ENCODE data around the gene DST.
"Not testable (repeated sequence)": the region's sequence is repeated elsewhere in the genome, so short reads cannot be mapped to it uniquely, and the experiment has no call there.

The DST gene

DNA sequence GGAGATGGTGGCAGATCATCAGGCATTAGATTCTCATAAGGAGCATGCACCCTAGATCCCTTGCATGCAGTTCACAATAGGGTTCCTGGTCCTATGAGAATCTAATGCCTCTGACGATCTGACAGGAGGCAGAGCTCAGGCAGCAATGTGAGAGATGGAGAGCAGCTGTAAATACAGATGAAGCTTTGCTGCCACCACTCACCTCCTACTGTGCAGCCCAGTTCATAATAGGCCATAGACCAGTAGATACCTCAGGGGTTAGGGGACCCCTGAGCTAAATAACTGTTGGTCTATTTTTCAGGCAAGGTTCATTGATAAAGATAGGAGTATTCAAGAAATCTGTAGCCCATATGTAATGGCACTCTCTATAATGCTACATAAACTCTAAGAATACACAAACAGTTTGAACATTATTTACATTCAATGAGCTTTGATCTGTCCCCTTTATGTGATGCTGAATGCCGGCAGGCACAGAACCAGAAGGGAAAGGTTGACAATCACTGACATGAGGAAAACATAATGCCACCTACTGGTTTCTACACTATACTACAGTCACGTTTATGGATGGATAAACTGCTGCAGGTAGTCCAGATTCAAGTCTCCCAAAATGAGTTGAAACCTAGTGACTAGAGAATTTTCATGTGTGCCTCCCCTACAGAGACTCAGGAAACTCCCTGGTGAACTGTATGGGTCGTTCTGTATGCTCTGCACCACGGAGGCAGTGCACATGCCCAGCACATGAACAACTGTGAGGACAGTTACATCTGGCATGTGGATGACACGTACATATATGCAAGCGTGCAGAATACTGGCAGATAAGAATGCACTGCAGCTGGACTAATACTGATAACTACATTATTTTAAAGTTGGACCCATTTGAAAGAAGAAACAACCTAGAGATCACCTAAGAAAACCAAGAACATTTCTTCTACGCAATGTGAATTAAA is 72.0 kb downstream of the DST start:
- no peak for DNase-seq

DNA sequence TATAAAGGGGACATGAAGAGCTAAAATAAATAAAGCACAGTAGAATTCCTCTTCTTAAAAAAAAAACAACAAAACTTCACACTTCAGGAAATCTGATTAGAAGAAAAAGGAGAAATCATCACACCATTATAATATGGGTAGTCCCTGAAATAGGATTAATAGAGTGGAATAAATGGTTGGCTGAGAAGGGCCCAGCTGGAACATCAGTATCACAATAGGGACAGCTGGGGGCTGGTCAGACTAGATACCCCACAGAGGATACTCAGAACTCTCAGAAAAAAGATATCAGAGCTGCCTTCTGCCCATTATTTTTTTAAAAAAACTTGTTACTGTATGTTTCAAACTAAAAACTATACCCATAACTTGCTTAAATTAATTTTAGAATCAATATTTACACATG is 75.2 kb downstream of the DST start:
- DNase-seq: no peak

DNA sequence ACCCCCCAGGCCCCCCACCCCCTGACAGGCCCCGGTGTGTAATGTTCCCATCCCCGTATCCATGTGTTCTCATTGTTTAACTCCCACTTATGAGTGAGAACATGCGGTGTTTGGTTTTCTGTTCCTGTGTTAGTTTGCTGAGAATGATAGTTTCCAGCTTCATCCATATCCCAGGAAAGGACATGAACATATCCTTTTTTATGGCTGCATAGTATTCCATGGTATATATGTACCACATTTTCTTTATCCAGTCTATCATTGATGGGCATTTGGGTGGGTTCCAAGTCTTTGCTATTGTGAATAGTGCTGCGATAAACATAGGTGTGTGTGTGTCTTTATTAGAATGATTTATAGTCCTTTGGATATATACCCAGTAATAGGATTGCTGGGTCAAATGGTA is 80.0 kb downstream of the DST start:
- DNase-seq: not testable (repeated sequence)

DNA sequence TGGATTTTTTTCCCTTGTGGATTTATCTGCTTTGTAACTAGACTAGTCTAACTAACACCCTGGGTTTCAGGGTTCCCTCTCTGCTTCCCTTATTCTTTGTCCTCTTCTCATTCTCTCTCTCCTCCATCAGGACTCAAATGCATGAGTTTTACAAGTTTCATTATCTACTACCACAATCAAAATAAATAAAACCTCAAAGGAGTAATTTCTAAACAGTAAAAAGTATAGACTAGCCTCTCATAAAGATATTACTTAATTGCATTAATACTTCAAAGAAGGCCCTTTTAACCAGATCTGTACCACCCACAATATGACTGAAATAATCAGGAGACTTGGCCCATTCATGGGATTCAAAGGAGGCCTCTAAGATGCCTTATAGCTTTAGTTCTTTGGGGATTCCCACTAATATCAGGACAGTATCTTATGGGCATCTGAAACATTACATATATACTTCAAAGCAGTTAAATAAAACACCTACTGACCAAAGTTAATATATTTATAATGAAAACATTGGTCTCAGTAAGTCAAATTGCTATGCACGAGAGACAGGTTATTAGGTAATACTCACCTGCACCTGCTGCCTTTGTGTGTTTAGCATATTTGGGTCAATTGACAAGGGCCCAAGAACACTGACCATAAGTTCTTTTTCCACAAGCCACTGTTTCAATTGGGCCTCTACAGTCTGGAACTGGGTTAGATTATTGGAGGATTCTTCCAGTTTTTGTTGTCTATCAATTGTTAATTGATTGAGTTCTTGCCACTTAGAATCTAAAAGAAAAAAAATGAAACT is 85.7 kb downstream of the DST start:
- DNase-seq: no peak

DNA sequence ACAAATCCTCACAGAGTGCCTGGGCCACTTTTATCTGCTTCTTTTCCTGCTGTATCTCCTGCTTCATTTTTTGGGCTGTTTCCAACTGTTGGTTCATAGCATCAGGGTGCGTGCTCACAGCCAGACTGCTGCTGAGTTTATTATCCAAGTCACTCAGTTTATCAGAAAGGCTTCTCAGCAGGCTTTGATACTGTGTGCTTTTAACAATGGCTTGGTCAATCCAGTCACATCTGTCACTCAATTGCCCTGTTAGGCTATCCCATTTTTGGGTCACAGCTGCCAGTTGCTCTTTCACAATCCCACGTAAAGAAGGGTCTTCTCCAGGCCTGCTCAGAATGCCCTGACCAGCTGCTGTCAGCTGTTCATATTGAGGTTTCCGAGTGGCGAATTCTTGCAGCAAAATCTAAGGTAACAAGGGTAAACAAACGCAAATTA is 87.2 kb downstream of the DST start:
- no peak for DNase-seq

DNA sequence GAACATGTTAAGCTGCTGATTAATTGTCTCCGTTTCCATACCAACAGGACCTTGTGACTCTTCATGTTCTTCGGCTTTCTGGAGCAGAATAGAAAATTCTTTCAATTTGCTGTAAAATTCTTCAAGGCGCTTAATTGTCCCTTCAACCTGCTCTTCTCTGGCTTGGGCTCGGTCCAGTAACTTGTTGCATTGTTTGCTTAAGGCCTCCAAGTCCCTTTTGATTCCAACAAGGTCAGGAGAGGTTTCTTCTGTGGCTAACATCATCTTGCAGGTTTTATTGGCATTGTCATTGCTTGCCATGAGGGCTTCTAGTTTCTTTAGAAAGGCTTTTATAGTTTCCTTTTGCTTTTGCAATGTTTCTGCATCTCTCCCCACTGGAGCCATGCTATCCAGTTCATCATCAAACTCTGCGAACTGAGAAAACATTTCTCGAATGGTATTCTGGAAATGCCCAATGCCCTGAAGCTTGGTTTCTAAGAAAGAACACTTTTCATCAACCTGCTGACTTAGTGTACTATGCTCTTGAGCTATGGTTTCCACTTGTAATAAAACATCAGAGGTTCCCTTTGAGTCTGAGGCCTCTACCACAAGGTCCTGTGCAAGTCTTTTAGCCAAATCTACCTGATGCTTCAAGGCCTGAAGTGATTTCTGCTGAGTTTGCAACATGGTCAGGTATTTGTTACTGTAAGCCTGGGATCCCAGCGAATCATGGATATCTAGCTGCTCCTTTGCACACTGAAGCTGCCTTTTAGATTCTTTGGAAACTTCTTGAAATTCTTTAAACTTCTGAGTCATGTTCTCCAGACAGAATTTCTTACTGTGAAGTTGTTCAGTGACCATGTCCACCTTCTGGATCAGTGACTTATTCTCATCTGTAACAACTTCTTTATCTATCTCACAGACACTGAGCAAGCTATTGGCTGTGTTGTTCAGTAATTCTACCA is 90.2 kb downstream of the DST start:
- DNase-seq: no peak

DNA sequence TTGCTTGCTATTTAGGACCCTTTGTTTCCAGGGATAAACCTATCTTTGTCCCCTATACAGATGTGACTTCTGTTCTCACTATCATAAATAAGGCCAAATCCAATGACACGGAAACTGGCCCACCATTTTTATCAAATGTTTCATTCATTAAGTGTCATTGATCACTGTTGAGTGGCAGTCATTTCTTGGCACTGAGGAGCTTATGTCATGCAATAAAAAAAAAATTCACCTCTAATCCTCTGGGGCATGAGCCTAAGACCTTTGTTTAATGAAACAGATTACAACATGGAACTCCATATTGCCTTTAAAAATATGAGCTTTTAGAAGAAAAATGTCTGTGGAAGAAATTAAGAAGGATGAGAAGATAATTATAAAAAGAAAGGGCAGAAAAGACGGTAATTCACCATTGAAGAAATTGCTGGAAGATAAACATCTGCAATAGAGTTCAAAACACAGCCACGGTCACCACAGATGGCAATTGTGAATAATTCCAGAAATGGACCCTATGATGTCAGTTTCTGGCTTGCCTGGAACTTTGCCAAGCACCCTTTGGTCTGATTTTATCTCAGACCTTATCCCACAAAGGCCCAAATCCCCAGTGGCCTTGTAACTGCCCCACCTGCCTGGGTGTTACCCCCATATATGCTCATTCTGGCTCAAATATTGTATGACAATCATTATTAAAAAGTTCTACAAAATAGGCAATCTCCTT is 91.1 kb downstream of the DST start:
- no peak for DNase-seq

DNA sequence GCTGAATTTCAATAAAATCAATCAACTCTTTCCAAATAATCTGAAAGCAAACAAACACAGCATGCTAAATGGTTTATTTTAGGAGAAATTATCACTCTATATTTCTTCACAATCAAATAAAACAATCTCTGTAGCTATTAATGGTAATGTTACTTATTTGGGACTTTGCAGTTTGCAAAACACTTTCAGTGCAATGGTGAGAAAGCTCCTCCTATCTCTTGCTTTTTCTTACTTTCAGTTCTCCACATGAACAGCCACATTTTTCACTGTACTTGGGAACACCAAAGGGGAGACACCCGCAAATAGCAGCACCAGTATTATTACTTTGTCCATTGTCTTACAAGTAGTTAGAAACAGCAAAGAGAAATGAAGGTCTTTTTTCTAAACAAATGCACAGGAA is 92.4 kb downstream of the DST start:
- no peak for DNase-seq

DNA sequence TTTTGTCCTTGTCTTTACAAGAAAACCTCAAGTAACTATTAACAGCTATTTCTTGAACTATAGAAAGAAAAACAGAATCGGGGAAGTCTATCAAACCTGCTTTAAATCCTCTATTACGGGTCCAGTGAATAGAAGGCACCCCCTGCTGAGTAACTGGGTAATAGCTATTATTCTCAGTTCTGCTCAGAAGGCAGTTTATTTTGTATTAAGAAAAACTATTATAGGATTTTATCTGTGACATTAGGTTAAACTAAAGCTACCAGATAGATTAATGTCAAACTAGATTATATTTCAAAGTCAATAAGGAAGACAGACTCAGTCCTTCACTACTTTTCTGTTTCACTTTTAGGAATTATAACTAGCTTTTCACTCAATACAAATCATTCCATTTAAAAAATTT is 93.7 kb downstream of the DST start:
- no peak for DNase-seq

DNA sequence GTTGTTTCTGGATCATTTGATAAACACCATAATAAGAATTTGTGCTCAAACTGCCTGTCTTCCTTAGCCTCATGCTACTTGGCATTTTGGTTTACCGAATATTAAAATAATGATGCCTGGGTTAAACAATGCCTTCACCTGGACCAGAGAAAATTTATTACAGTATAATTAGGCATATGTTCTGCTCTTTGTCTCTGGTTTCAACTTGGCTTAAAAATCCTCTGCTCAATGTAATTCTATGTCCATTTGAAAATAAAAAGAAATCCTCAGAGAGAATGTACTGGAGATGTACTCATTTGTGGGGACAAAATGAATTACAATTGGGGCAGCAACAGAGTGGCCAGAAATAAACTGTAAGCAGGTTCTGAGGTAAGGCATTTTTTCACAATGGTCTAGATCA is 95.0 kb downstream of the DST start:
- DNase-seq: no peak

DNA sequence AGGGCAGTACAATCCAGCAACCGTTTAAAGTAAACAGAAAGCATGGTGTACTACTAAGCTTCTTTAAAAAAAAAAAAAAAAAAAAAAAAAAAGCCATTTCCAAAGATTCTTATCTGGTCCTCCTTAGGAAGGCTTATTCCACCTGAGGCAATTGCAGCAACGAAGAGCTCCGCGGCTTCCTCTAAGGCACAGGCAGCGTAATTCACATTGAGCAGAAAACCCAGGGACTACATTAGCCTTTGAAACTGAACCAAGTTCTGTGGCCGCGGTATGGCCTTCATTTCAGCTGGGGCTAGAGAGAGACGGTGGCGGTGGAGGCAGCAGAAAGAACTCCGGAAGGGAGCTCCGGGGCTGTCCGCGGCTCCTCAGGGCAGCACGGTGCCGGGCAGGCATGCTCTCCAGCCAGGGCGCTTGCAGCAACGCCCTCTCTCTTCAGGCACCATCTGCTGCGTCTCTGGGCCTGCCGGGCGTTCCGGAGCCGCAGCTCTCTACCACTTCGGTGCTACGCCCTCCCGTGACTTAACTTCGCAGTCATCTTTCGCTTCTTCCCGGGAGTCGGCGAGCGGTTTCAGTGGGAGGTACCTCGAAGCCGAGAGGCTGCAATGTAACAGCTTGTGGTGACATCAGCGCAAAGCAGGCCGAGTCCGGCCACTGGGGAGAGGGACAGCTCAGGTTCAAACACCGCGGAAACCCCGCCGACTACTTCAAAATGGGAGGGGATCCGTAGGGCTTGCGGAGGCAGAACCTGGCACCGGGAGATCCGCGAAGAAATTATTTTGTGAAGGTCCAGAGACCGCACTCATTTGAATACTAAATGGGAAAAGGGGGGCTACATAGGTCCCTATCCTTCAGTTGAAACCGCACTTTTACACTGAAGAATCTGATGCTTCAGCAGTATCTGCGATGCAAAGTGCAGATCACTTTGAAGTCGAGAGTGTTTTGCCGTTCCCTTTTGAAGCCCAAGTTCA is 100.0 kb downstream of the DST start:
- peak; percentile 74 for DNase-seq

DNA sequence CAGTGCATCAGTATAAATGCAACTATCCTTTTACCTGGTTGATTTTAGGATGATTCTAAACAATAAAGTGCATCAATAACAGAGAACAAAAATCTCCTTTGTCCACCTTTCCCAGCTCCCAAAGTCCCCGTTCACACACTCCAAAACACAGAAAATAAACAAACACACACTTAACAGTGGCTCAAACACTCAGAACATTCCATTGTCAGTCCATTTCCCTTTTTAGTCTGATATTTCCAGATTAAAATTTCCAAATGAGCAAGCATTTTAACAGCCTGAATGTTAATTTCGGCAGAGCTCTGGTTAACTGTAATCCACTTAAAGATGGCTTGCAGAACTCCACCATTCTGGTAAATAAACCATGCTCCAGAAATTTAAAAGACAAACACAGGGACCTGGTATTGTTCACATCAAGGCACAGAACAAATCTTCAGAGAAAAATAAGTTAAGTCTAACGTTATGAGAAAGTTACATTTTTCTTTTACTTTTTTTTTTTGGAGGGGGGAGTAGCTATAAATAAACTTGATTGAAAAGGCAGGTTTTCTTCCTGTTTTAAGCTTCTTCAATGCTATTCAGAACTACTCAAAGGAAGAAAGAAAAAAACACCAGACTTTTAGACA is 100.8 kb downstream of the DST start:
- DNase-seq: no peak

DNA sequence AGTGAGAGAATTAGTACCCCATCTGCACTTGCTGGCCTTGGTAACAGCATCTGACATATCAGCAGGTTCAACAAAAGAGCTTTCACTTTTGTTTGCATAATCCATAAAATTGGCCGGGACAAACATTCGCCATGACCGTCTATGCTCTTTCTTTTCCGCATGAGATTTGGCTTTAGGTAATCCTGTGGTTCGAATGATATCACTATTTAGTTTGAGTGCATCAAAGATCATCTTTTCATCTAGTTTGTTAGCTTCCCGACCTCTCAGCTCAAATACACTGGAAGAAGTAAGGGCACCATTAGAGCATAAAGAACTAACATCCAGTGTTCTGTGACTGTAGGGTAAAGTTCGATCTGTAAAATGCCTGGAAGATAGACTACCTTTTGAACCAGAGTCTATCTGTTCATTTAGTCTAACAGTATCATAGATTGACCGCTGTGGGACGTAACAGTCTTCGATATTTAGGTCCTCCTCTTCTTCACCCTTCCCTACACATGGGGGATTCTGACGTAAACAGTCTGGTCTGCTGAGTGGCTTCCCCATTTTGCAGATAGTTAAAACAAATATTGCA is 101.6 kb downstream of the DST start:
- DNase-seq: no peak

DNA sequence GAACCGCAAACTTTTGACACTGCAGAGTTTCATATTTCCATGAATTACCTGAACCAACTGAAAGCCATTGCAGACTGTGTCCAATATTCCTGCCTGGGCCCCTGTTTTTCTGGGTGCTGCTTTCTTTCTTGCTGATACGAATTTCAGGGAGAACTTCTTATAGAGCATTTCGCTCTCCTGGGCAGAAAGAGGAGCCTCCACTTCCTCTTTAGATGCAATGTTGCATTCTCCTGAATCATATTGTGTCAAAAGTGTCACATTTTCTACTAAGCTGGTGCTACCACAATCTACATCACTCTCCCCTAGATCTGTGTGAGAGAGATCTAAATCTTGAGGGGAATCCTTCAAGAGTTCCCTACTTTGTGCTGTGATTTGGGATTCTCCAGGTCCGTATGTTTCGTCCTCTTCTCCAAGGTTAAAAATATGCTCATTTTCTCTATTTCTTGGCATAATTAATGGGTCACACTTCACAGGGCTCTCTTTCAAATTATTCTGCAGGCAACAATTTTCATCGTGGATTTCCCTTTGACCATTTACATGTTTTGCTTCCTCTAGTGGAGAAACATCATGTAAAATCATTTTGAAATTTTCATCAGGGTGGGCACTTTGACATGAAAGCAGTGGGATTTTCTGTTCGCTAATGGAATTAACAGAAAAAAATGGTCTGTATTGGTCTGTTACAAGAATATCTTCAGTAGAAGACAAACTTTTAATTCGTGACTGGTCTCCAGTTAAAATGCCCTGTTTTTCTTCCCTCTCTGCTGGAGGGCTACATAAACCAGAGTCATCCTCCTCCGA is 102.3 kb downstream of the DST start:
- no peak for DNase-seq

DNA sequence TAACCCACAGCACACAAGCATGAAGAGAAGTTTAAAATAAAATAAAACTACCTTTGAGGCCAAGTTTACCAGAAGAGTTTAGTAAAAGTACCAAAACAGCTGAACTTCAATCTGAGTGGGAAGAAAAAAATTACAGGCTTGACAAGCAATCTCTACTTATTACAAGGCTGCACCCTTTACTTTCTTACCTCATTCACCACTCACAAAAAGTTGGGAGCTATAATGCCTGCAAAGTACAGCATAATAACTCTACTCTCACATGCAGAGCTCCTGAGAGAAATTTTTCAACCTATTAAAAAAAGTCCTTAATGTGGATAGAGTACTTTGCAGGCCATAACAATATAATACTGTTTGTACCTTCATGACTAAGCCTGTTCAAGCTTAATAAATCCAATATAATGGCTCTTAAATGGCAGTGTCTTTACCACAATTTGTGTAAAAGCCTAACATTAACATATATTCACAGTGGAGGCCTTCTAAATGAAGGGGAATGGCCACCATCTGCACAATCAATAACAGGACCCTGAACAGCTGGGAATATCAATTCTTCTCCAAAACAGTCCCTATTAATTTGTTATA is 103.1 kb downstream of the DST start:
- no peak for DNase-seq

DNA sequence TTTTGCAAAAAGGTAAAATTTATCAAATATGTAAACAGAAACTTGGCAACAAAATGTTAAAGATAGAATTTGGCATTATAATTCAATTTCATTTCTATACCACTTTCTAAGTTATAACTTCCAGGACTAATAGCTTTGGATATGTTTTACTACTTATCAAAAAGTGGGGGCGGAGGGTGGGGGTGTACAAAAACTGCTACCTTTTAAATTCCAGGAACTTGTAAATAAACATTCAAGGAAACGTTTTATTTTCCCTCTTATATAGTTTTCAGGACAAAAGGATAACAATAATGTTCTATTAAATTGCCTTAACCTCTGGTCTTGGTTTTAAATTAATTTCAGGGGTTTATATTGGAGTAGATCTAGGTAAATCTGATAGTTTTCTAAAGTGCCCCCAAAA is 103.8 kb downstream of the DST start:
- no peak for DNase-seq

DNA sequence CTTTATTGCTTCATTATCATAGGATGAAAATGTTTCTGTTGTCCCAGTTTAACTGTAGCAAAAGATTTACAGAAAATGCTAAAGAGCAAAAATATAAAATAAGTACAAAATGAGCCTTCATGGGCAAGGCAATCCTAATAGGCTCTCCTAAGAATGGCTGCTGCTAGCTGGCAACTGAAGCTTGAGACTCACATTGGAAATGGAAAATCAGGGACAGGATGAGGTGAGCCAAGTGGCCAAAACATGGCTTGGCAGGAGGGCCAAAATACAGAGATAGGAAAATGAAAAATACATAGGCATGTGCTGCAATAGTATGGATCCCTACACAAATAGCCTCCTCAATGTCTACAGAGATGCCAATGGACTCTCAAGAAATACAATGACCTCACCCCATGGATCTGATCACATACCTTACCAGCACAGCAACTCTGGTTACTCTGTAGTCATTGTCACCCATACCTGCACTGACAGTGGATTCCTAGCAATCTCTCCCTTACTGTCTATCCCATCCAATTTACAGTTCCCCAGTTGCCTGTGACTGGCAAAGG is 105.4 kb downstream of the DST start:
- DNase-seq: no peak

DNA sequence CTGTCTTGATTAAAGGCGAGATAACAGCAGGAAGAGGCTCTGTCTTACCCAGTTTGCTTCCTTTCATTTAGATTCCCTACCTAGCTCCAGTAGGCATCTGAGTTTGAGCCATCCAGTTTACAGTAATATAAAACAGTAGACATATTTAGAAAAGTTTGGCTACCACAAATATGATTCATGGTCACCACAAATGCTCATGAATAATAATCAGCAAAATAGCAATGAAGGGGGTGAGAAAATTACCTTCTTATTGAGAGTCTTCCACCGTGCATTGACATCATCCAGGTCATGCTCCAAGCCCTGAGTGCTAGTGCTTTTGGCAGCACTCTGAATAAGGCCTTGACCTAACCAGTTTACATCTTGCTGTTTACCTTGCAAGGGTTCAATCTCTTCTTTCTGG is 106.2 kb downstream of the DST start:
- no peak for DNase-seq

DNA sequence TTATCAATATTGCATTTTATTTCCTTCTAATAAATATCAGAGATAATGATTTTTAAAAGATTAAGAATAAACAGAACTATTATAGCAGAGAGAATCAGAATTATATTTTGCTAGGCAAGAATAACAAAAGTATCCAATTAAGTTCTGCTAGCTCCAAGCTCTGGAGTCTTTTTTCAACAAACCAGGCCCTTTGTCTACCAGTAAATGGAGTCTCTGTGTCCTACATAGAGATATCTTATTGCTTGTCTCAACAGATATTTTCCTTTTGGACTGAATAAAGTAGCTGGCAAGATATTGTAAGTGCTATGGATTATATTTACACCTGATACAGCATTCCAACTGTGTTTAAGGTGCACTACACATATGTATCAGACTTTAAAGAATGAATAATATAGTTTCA is 107.1 kb downstream of the DST start:
- no peak for DNase-seq

Measured in CD4-positive, alpha-beta T cell treated with Interleukin-15 for 1 hour (primary cell).